ENCODE results near the gene TTC23. TPM values are rescaled to one million over a fixed set of nuclear protein-coding genes. Genes with fewer than 3 reads are reported as not detected.

The TTC23 gene
- total RNA-seq, 1 donor: 28.5 TPM

DNA sequence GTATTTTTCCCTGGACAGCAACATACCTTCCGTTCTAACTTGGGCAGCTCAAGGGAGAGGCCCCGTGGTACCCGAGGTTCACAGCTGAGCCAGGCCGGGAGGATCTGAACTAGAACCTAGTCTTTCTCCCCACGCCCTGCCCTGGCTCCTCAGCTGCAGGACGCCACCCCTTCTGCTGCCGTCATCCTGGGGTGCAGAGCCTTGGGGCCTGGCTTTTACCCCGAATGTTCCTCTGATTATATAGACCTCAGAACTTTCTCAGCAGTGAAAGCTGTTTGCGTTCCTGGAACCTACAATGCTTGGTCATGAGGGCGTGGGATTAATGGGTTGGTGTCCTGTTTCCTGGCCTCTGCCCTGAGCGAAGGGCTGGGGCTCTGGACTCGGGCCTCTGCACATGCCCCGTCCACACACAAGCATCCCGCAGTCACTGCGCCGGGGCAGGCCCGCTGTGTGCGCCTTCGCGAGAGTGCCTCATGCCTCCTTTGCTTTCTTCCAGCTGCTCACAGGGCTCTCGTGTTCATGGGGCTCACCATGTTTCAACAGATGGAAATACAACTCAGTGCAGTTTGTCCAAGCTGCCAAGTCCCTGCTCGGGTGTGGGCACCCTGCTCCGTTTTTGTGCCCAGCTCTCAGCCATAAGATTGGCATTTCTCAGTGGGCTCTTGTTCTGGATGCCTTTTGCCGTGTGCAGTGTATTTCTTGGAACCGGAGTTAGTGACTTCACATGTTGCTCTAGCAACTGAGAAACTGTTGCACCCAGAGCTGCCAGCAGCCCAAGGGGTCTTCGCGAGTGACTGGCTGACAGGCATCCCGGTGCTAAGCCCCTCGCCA, 124.1 kb downstream of the TTC23 start:
- DNase-seq (ENCODE audit: low read depth): no peak
- no peak overlapping the region for H3K4me3 ChIP-seq (ENCODE audit: low read depth, low read length)
- TF ChIP-seq CTCF (IDR thresholded peaks at IDR 0.05; ENCODE audit: insufficient read depth, low read depth, low read length): no peak

DNA sequence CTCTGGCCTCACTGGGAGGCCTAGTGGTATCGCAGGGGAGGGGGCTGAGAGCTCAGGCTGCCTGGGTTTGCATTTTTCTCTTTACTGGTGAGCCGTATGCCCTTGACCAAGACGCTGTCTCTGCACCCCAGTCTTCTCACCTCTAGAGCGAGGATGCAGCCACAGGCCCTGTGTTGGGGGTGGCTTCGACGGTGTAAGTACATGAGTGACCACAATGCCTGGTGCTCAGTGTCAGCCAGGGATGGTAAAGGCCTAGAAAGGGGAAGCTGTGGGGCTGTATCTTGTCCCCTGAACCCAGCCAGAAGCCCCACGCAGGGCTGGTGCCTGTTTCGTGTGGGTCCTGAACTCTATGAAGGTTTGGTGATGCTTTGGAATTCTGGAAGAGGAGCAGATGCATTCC, 124.7 kb downstream of the TTC23 start:
- no peak overlapping the region for H3K4me3 ChIP-seq (ENCODE audit: low read depth, low read length)
- no peak for TF ChIP-seq CTCF (IDR thresholded peaks at IDR 0.05; ENCODE audit: insufficient read depth, low read depth, low read length)
- no peak for DNase-seq (ENCODE audit: low read depth)

- H3K4me3 ChIP-seq (ENCODE audit: low read depth, low read length): peak overlapping the region; percentile 17
- DNase-seq (ENCODE audit: low read depth): peak; percentile 93
- TF ChIP-seq CTCF (IDR thresholded peaks at IDR 0.05; ENCODE audit: insufficient read depth, low read depth, low read length): no peak
These were observed 125.5 kb downstream of the TTC23 start for GRCh38 chr15:99123713-99124451.

DNA sequence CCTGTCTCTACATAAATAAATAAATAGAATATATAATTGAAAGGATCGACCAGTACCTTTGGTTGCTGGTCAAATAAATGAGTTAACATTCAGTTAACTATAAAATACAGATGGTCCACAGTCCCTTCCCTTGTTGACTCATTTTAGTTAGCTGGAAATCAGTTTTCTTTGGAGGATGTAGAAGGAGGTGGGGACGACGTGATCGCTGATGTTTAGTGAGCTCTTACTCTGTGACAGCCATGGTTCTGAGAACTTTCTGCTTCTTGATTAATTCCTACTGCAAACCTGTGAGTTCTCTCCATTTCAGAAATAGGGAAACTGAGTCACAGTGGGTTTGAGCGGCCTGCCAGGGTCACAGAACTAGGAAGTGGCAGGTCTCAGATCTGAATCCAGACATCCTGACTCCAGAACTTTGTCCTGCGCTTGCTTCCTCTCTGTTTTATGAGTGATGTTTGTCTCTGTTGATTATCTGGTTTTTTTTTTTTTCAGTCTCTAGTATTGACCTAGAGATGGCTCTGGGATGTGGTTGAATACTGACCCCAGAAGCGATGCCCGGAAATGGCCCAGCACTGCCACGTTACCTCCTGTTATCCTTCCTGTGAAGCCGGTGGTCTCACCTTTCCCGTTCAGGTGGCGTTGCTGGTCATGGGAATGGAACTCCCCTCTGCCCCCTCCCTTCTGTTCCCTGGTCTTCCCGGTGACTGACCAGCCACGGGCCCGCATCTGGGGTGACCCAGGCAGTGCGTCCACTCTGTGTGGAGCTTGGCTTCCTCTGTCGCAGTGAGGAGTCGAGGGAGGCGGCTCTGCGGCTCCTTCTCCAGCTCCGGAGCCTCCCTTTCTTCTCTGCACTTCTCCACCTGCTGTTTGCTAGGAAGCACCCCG, 126.3 kb downstream of the TTC23 start:
- H3K4me3 ChIP-seq (ENCODE audit: low read depth, low read length): peak overlapping the region; percentile 10
- no peak for TF ChIP-seq CTCF (IDR thresholded peaks at IDR 0.05; ENCODE audit: insufficient read depth, low read depth, low read length)
- no peak for DNase-seq (ENCODE audit: low read depth)

GRCh38 chr15:99121691-99122410, 127.5 kb downstream of the TTC23 start:
- H3K4me3 ChIP-seq (ENCODE audit: low read depth, low read length): no peak overlapping the region
- no peak for DNase-seq (ENCODE audit: low read depth)
- TF ChIP-seq CTCF (IDR thresholded peaks at IDR 0.05; ENCODE audit: insufficient read depth, low read depth, low read length): no peak

GRCh38 chr15:99121207-99121606, 128.2 kb downstream of the TTC23 start:
- H3K4me3 ChIP-seq (ENCODE audit: low read depth, low read length): no peak overlapping the region
- DNase-seq (ENCODE audit: low read depth): no peak
- no peak for TF ChIP-seq CTCF (IDR thresholded peaks at IDR 0.05; ENCODE audit: insufficient read depth, low read depth, low read length)

Measured in fibroblast of villous mesenchyme (primary cell).